Common myeloid progenitor, CD34-positive (primary cell): ENCODE results near the gene SUN5.

Source experiments
- CTCF ChIA-PET: fragments of 350-600 bp; sonication (Branson Sonifier 250); formaldehyde crosslinking; loops from one replicate; lab custom pipeline; 2021; ENCODE audit warnings: antibody characterized with exemption; lab: Charles Lee
- POLR2A ChIA-PET: fragments of 350-600 bp; sonication (Branson Sonifier 250); formaldehyde crosslinking; loops from one replicate; lab custom pipeline; 2021; ENCODE audit warnings: antibody characterized with exemption; lab: Charles Lee
- DNase-seq, 3 donors: peaks; one replicate each; pipeline versions ENCODE4 v3.0.0 to v3.0.0-alpha.2; 2013
- H3K27ac ChIP-seq, 2 experiments: 1 replicate in 1 of 2; 2 replicates in 1 of 2; pipeline ENCODE4 v1.7.0; 2013; ENCODE audit warnings: inconsistent platforms in 2 of 2, low read length in 2 of 2, mild to moderate bottlenecking in 2 of 2, low read depth in 1 of 2, moderate library complexity in 1 of 2; ENCODE audit not compliant: severe bottlenecking in 2 of 2, insufficient read depth in 1 of 2, poor library complexity in 1 of 2
- H3K27me3 ChIP-seq, 5 experiments: replicated peaks in 2 of 5; 1 replicate in 3 of 5; 2 replicates in 2 of 5; pipeline versions ENCODE4 v1.6.1 to v1.7.0; 2013; ENCODE audit warnings: low read length in 4 of 5, mild to moderate bottlenecking in 2 of 5, moderate library complexity in 2 of 5, inconsistent platforms in 1 of 5; ENCODE audit not compliant: insufficient read depth in 5 of 5, control insufficient read depth in 4 of 5
- H3K36me3 ChIP-seq, 4 experiments: 1 replicate in 2 of 4; 2 replicates in 2 of 4; pipeline versions ENCODE4 v1.6.1 to v1.7.0; 2013; ENCODE audit warnings: low read length in 3 of 4, control low read depth in 1 of 4, mild to moderate bottlenecking in 1 of 4; ENCODE audit not compliant: control insufficient read depth in 4 of 4, insufficient read depth in 4 of 4
- H3K4me1 ChIP-seq, 4 experiments: 1 replicate in 3 of 4; 2 replicates in 1 of 4; pipeline versions ENCODE4 v1.6.1 to v1.7.1; 2013; ENCODE audit warnings: low read length in 3 of 4, mild to moderate bottlenecking in 3 of 4, control low read depth in 1 of 4, inconsistent platforms in 1 of 4, moderate library complexity in 1 of 4; ENCODE audit not compliant: control insufficient read depth in 4 of 4, insufficient read depth in 4 of 4; ENCODE audit errors: control extremely low read depth in 1 of 4
- H3K4me3 ChIP-seq, 7 experiments: 1 replicate in 4 of 7; 2 replicates in 3 of 7; pipeline versions ENCODE4 v1.5.1 to v1.7.0; 2013; ENCODE audit warnings: mild to moderate bottlenecking in 7 of 7, low read length in 6 of 7, moderate library complexity in 6 of 7, inconsistent platforms in 2 of 7, low read depth in 2 of 7, control low read depth in 1 of 7; ENCODE audit not compliant: insufficient read depth in 4 of 7, control insufficient read depth in 1 of 7; ENCODE audit errors: extremely low read depth in 1 of 7
- H3K9me3 ChIP-seq, 5 experiments: 1 replicate in 4 of 5; 2 replicates in 1 of 5; pipeline versions ENCODE4 v1.6.1 to v1.7.1; 2013; ENCODE audit warnings: low read length in 4 of 5, mild to moderate bottlenecking in 2 of 5, inconsistent platforms in 1 of 5, low read depth in 1 of 5, moderate library complexity in 1 of 5; ENCODE audit not compliant: control insufficient read depth in 4 of 5, insufficient read depth in 2 of 5; ENCODE audit errors: control extremely low read depth in 1 of 5
- WGBS: methylation state at CpG from one replicate; pipeline ENCODE4 v1.1.5; 2013; ENCODE audit not compliant: insufficient coverage; 5-methylcytosine and 5-hydroxymethylcytosine counted together

The SUN5 gene

DNA sequence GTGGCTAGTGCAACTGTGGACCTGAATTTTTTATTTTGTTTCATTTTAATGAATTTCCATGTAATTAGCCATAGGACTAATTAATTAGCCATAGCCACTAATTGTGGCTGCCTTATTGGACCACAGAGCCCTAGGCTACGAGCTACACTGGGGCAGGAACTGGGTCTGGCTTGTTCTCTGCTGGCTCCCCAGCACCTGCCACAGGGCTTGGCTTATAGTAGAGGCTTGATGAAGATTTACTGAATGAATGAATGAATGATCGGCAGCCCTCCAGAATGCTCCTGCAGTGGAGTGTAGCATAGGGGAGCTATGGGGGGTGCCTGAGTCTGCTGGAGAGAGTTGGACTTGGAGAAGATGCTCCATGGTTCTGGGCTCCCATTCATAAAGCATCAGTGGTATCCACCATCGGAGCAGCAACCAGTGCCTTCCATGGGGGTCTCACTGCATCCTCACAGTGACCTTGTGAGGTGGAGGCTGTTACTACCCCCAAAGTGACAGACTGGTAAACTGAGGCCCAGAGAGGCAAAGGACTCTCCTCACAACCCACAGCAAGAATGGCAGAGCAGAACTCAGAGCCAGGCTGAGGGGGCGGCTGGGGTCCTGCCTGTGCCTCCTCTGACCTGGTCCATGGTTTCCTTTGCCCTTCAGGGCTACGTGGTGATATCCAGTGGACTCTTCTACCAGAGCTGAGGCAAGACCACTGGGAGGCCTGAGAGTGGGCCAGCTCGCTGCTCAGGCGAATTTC is 18.6 kb upstream of the SUN5 start:
- WGBS: 100% methylated on average over 4 of the region's 7 CpGs
- CTCF ChIA-PET: no interaction called here

GRCh38 chr20:33022289-33022688 is 18.1 kb upstream of the SUN5 start:
- Histone ChIP-seq H3K27ac (no peak overlapping the region), H3K27me3 (no peaks in the 10 kb centered on the region), H3K9me3 (peaks cover 0 to 2% (median 0%) of the 10 kb centered on the region in 5 experiments), H3K36me3 (no peaks in the 10 kb centered on the region), H3K4me3 (no peak overlapping the region), H3K4me1 (no peaks in the 10 kb centered on the region)
- CTCF ChIA-PET: no interaction called here
- no peak for DNase-seq
- POLR2A ChIA-PET: no interaction called here
- 67% methylated on average over 4 of the region's 4 CpGs for WGBS

More for the DNA sequence above, 18.6 kb upstream of the SUN5 start:
- no peaks in the 10 kb centered on the region for H3K4me1 ChIP-seq
- H3K36me3 ChIP-seq: no peaks in the 10 kb centered on the region
- H3K27me3 ChIP-seq: no peaks in the 10 kb centered on the region
- POLR2A ChIA-PET: no interaction called here
- DNase-seq: no peak
- H3K27ac ChIP-seq: no peak overlapping the region
- no peak overlapping the region for H3K4me3 ChIP-seq
- H3K9me3 ChIP-seq: peaks cover 0 to 2% (median 0%) of the 10 kb centered on the region in 5 experiments

- CTCF ChIA-PET: no interaction called here
- H3K9me3 ChIP-seq: peaks cover 0 to 2% (median 0%) of the 10 kb centered on the region in 5 experiments
- H3K4me3 ChIP-seq: no peak overlapping the region
- no peak for DNase-seq
- POLR2A ChIA-PET: no interaction called here
- no peaks in the 10 kb centered on the region for H3K27me3 ChIP-seq
- no peaks in the 10 kb centered on the region for H3K36me3 ChIP-seq
- no peaks in the 10 kb centered on the region for H3K4me1 ChIP-seq
- H3K27ac ChIP-seq: no peak overlapping the region
- WGBS: 97% methylated on average over 3 of the region's 3 CpGs
These were observed 17.6 kb upstream of the SUN5 start for GRCh38 chr20:33021879-33022278.

GRCh38 chr20:33020278-33021161 is 16.3 kb upstream of the SUN5 start:
- ChIA-PET CTCF (interaction anchor here (1.0 kb wide), 1 partner anchor 11 kb away, joined by 4 read pairs; the partner anchor contains the start of gene BPIFB6), POLR2A (no interaction called here)
- Histone ChIP-seq H3K4me3 (no peak overlapping the region), H3K9me3 (peaks cover 0 to 2% (median 0%) of the 10 kb centered on the region in 5 experiments), H3K36me3 (no peaks in the 10 kb centered on the region), H3K4me1 (no peaks in the 10 kb centered on the region), H3K27me3 (no peaks in the 10 kb centered on the region), H3K27ac (no peak overlapping the region)
- DNase-seq: no peak
- 96% methylated on average over 16 of the region's 18 CpGs for WGBS

DNA sequence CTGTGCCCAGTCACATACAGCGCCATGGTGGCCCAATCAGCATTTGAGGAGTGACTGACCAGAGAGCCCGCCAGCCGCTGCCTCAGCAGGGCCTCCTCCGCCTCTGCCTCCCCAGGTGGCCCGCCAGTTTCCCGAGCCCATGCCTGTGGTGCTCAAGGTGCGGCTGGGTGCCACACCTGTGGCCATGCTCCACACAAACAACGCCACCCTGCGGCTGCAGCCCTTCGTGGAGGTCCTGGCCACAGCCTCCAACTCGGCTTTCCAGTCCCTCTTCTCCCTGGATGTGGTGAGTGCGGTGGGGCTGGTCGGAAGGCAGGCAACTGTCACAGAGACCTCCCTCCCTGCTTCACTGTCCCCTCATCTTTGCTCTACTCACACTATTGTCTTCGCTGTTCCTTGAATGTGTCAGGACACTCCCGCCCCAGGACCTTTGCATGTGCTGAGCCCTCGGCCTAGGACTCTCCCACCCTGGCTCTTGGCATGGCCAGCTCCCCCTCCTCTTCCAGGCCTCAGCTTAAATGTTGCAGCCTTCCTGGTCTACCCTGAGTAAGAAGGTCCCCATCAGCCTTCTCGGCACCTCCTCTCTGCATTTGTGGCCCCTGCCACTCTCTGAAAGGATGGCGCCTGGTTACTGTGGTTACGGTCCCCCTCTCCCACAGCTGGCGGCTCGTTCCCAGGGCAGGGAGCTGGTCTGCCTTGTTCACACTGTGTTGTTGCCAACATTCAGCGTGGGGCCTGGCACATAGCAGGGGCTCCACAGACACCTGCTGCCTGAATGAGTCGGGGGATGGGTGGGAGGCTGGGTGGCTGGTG is 15.4 kb upstream of the SUN5 start:
- Histone ChIP-seq H3K9me3 (no peaks in the 10 kb centered on the region), H3K36me3 (no peaks in the 10 kb centered on the region), H3K4me1 (no peaks in the 10 kb centered on the region), H3K27me3 (no peaks in the 10 kb centered on the region), H3K4me3 (no peak overlapping the region), H3K27ac (no peak overlapping the region)
- DNase-seq: peak in 2 of 3 donors; percentile 9 to 18
- CTCF ChIA-PET: interaction anchor here (1.0 kb wide), 1 partner anchor 12 kb away, joined by 4 read pairs; the partner anchor contains the start of gene BPIFB6
- POLR2A ChIA-PET: no interaction called here
- WGBS: 97% methylated on average over 20 of the region's 23 CpGs

GRCh38 chr20:33018169-33018931 is 14.1 kb upstream of the SUN5 start:
- Histone ChIP-seq H3K4me1 (no peaks in the 10 kb centered on the region), H3K9me3 (no peaks in the 10 kb centered on the region), H3K27me3 (no peaks in the 10 kb centered on the region), H3K4me3 (no peak overlapping the region), H3K36me3 (no peaks in the 10 kb centered on the region), H3K27ac (no peak overlapping the region)
- WGBS: 68% methylated on average over 11 of the region's 14 CpGs
- ChIA-PET CTCF (no interaction called here), POLR2A (no interaction called here)
- no peak for DNase-seq
